NCI-H748 treated with DMSO at 0.1 percent for 48 hours (cell line): ENCODE data around the gene NPC1.
"Not testable (repeated sequence)": the region's sequence is repeated elsewhere in the genome, so short reads cannot be mapped to it uniquely, and the experiment has no call there.

Experiments
- DNase-seq: peaks from one replicate; lab custom pipeline; 2025; lab: John Stamatoyannopoulos, UW

The NPC1 gene

GRCh38 chr18:23523429-23524212 is 62.7 kb downstream of the NPC1 start:
- DNase-seq, result no peak

- DNase-seq, result no peak
Measured at GRCh38 chr18:23521907-23522306, 64.4 kb downstream of the NPC1 start.

GRCh38 chr18:23521271-23521670 is 65.0 kb downstream of the NPC1 start:
- no peak for DNase-seq

- no peak for DNase-seq
Measured at GRCh38 chr18:23519734-23520133, 66.6 kb downstream of the NPC1 start.

GRCh38 chr18:23515911-23516546 is 70.3 kb downstream of the NPC1 start:
- peak; percentile 83 for DNase-seq

GRCh38 chr18:23512641-23513040 is 73.7 kb downstream of the NPC1 start:
- DNase-seq, result no peak

- DNase-seq, result not testable (repeated sequence)
Measured at GRCh38 chr18:23512216-23512615, 74.1 kb downstream of the NPC1 start.

GRCh38 chr18:23510923-23511322 is 75.4 kb downstream of the NPC1 start:
- not testable (repeated sequence) for DNase-seq

- no peak for DNase-seq
Measured at GRCh38 chr18:23506393-23506792, 79.9 kb downstream of the NPC1 start.

- no peak for DNase-seq
Measured at GRCh38 chr18:23504720-23505119, 81.6 kb downstream of the NPC1 start.

GRCh38 chr18:23503963-23504344 is 82.4 kb downstream of the NPC1 start:
- DNase-seq, result no peak

GRCh38 chr18:23503038-23503962 is 83.0 kb downstream of the NPC1 start, which contains the start of gene RMC1:
TSS of gene RMC1 (plus strand) at chr18:23503511. CDS start at chr18:23503619, 108 bp downstream.
- DNase-seq, result peak; percentile 78

GRCh38 chr18:23502516-23503037 is 83.7 kb downstream of the NPC1 start:
- no peak for DNase-seq

GRCh38 chr18:23501626-23502025 is 84.7 kb downstream of the NPC1 start:
- DNase-seq, result no peak

- no peak for DNase-seq
Measured at GRCh38 chr18:23499291-23499781, 87.0 kb downstream of the NPC1 start.

GRCh38 chr18:23498877-23499276 is 87.4 kb downstream of the NPC1 start:
- DNase-seq, result peak; percentile 61

GRCh38 chr18:23498117-23498516 is 88.2 kb downstream of the NPC1 start:
- no peak for DNase-seq

GRCh38 chr18:23495723-23496440 is 90.4 kb downstream of the NPC1 start:
- DNase-seq, result no peak

- no peak for DNase-seq
Measured at GRCh38 chr18:23494992-23495391, 91.3 kb downstream of the NPC1 start.

- DNase-seq, result no peak
Measured at GRCh38 chr18:23493654-23494053, 92.7 kb downstream of the NPC1 start.

- not testable (repeated sequence) for DNase-seq
Measured at GRCh38 chr18:23489586-23489985, 96.7 kb downstream of the NPC1 start.
